ENCODE measurements around the gene DOCK7.

The DOCK7 gene

DNA sequence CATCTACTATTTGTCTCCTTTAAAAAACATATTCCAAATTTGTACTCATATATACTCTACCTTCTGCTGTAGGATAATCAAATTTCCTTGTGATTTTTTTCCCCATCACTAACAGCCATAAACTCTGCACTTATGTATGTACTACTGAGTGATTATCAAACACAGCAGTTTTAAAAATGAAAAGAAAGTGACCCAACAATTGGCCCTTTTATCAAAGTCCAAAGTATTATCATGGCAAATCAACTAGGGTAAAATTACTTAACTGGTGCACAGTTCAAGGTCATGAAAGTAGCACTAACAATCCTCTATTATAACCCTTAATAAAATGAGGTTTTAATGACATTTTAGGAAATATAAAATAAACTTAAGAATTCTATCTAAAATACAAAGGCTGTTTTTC lies 79.3 kb downstream of the DOCK7 start:
- intact Hi-C loops (cut with DNase I; ENCODE audit: low total_unique reads), result no loop called here
- no peaks in the 10 kb centered on the region for H3K9me3 ChIP-seq
- DNase-seq, result no peak
- H3K4me3 ChIP-seq, result no peak overlapping the region
- H3K36me3 ChIP-seq, result peaks cover 0 to 7% (median 6%) of the 10 kb centered on the region in 3 donors
- H3K4me1 ChIP-seq, result no peaks in the 10 kb centered on the region
- no peak overlapping the region for H3K27ac ChIP-seq
- TF ChIP-seq, protein P1, sequence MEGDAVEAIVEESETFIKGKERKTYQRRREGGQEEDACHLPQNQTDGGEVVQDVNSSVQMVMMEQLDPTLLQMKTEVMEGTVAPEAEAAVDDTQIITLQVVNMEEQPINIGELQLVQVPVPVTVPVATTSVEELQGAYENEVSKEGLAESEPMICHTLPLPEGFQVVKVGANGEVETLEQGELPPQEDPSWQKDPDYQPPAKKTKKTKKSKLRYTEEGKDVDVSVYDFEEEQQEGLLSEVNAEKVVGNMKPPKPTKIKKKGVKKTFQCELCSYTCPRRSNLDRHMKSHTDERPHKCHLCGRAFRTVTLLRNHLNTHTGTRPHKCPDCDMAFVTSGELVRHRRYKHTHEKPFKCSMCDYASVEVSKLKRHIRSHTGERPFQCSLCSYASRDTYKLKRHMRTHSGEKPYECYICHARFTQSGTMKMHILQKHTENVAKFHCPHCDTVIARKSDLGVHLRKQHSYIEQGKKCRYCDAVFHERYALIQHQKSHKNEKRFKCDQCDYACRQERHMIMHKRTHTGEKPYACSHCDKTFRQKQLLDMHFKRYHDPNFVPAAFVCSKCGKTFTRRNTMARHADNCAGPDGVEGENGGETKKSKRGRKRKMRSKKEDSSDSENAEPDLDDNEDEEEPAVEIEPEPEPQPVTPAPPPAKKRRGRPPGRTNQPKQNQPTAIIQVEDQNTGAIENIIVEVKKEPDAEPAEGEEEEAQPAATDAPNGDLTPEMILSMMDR (IDR thresholded peaks at IDR 0.05), result no peak
- H3K27me3 ChIP-seq, result no peaks in the 10 kb centered on the region

DNA sequence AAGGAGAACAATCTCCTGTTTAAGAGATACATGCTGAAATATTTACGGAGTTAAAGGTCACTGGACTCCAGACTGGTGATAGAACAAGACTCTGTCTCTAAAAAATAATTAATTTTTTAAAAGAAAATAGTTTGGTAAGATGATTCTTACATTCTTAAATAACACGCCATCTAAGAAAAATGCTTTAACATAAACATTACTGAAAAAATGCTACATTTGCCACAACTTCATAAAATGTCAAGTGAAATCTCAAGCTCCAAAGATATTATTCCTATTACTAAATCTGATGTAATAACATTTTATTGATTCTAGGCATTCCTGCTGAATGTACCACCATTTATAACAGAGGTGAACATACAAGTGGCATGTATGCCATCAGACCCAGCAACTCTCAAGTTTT lies 86.7 kb downstream of the DOCK7 start:
- intact Hi-C loops (cut with DNase I; ENCODE audit: low total_unique reads), result no loop called here
- no peak for DNase-seq
- Histone ChIP-seq H3K36me3 (no peaks in the 10 kb centered on the region), H3K9me3 (no peaks in the 10 kb centered on the region), H3K4me3 (no peak overlapping the region), H3K27me3 (no peaks in the 10 kb centered on the region), H3K27ac (no peak overlapping the region), H3K4me1 (peaks cover 0 to 19% (median 0%) of the 10 kb centered on the region in 4 donors)
- TF ChIP-seq, protein P1 (IDR thresholded peaks at IDR 0.05), result no peak

DNA sequence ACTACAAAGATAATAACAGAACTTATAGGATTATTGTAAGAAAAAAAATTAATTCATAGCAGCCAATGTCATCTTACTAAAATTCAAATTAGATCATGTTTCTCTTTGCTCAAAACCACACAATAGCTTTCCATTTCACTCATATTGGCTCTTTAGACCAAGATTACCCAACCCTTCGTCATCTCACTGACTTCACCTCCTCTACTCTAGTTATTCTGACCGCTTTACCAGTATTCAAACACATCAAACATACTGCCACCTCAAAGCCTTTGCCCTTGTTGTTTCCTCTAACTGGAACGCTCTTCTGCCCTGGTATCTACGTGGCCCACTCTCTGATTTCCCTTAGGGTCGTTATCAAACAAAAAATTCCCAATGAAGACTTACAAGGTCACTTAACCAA lies 89.1 kb downstream of the DOCK7 start:
- no peak for DNase-seq
- Histone ChIP-seq H3K4me3 (no peak overlapping the region), H3K27me3 (no peaks in the 10 kb centered on the region), H3K9me3 (no peaks in the 10 kb centered on the region), H3K36me3 (no peaks in the 10 kb centered on the region), H3K27ac (no peak overlapping the region), H3K4me1 (peaks cover 0 to 32% (median 3%) of the 10 kb centered on the region in 4 donors)
- TF ChIP-seq, protein P1 (IDR thresholded peaks at IDR 0.05), result no peak
- intact Hi-C loops (cut with DNase I; ENCODE audit: low total_unique reads), result no loop called here

DNA sequence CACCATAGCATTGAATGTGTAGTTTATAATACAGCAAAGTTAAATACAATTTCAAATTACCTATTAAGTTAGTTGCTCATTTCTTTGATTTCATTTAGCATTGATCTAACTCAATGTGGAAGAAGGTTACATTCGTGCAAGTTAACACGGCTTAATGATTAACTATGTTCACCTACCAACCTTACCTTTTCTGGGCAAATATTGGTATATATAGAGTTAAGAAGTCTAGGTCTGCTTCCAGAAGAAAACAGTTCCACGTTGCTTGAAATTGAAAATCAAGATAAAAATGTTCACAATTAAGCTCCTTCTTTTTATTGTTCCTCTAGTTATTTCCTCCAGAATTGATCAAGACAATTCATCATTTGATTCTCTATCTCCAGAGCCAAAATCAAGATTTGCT lies 90.9 kb downstream of the DOCK7 start, which contains the start of gene ANGPTL3:
ANGPTL3 (plus strand) TSS at position 240 of the 400 bp plus-strand sequence; CDS start at position 287, 47 bp downstream.
- H3K36me3 ChIP-seq, result no peaks in the 10 kb centered on the region
- TF ChIP-seq, protein P1 (IDR thresholded peaks at IDR 0.05), result no peak
- H3K27ac ChIP-seq, result no peak within 1 kb of the TSS
- no peak for DNase-seq
- no peaks in the 10 kb centered on the region for H3K9me3 ChIP-seq
- no peaks in the 10 kb centered on the region for H3K27me3 ChIP-seq
- H3K4me3 ChIP-seq, result no peak within 1 kb of the TSS
- intact Hi-C loops (cut with DNase I; ENCODE audit: low total_unique reads), result no loop called here
- H3K4me1 ChIP-seq, result peaks cover 0 to 42% (median 8%) of the 10 kb centered on the region in 4 donors

DNA sequence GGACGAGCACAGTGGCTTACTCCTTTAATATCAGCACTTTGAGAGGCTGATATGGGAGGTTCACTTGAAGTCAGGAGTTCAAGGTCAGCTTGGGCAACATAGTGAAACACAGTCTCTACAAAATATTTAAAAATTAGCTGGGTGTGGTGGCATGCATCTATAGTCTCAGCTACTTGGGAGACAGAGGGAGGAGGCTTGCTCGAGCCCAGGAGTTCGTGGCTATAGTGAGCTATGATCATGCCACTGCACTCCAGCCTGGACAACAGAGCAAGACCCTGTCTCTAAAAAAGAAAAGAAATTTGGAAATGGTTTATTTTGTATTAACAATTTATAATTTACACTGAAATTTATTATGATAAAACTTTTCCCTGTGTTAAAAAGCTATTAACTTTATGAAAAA lies 92.5 kb downstream of the DOCK7 start:
- Histone ChIP-seq H3K4me1 (peaks cover 0 to 42% (median 8%) of the 10 kb centered on the region in 4 donors), H3K36me3 (no peaks in the 10 kb centered on the region), H3K27me3 (no peaks in the 10 kb centered on the region), H3K27ac (no peak overlapping the region), H3K9me3 (no peaks in the 10 kb centered on the region), H3K4me3 (no peak overlapping the region)
- intact Hi-C loops (cut with DNase I; ENCODE audit: low total_unique reads), result no loop called here
- TF ChIP-seq, protein P1 (IDR thresholded peaks at IDR 0.05), result no peak
- no peak for DNase-seq
